Heart left ventricle (tissue), 16 donors: Measurements from ENCODE around the gene COA3. TPM values are rescaled to one million over a fixed set of nuclear protein-coding genes. Genes with fewer than 3 reads are reported as not detected.

Experiments used
- ATAC-seq, 4 donors: fragments of 200-7000 bp; cut with Tn5 transposase; one replicate each; pipeline ENCODE4 v1.9.1; 2020 to 2022; ENCODE audit warnings: moderate library complexity in 4 of 4, mild to moderate bottlenecking in 3 of 4, moderate number of reproducible peaks in 1 of 4
- DNase-seq, 5 donors: peaks; one replicate each; pipeline ENCODE4 v3.0.0-alpha.2; 2020
- H3K27ac ChIP-seq, 12 donors: fragments of 200-600 bp; sonication (generic) in 4 of 12; one replicate each; pipeline versions ENCODE4 v1.5.0 to v1.8.0; 2016 to 2022; ENCODE audit warnings: mild to moderate bottlenecking in 2 of 12
- H3K27me3 ChIP-seq, 9 donors: fragments of 200-600 bp; sonication (generic) in 2 of 9; one replicate each; pipeline versions ENCODE4 v1.5.1 to v1.8.0; 2016 to 2022; ENCODE audit warnings: mild to moderate bottlenecking in 3 of 9
- H3K36me3 ChIP-seq, 9 donors: fragments of 200-600 bp; sonication (generic) in 2 of 9; one replicate each; pipeline versions ENCODE4 v1.5.0 to v1.8.0; 2018 to 2022; ENCODE audit warnings: mild to moderate bottlenecking in 2 of 9
- H3K4me1 ChIP-seq, 12 donors: fragments of 200-600 bp; sonication (generic) in 4 of 12; one replicate each; pipeline versions ENCODE4 v1.5.0 to v1.8.0; 2016 to 2022; ENCODE audit warnings: mild to moderate bottlenecking in 3 of 12
- H3K4me3 ChIP-seq, 12 donors: fragments of 200-600 bp; sonication (generic) in 4 of 12; one replicate each; pipeline versions ENCODE4 v1.5.0 to v1.8.0; 2017 to 2022; ENCODE audit warnings: mild to moderate bottlenecking in 9 of 12, moderate library complexity in 4 of 12
- H3K9me3 ChIP-seq, 12 donors: fragments of 200-600 bp; sonication (generic) in 4 of 12; one replicate each; pipeline versions ENCODE4 v1.5.0 to v1.8.0; 2016 to 2022; ENCODE audit warnings: mild to moderate bottlenecking in 1 of 12
- CTCF ChIP-seq, 12 donors: fragments of 200-600 bp; sonication (generic) in 4 of 12; IDR thresholded peaks; one replicate each; pipeline versions ENCODE4 v1.5.0 to v1.8.0; 2018 to 2022; ENCODE audit warnings: antibody characterized with exemption in 12 of 12, mild to moderate bottlenecking in 5 of 12
- POLR2A ChIP-seq, 2 donors: fragments of 450-650 bp; IDR thresholded peaks; one replicate each; pipeline ENCODE4 v1.6.1; 2017; ENCODE audit warnings: antibody characterized with exemption in 2 of 2, mild to moderate bottlenecking in 2 of 2, moderate library complexity in 2 of 2
- WGBS, 4 donors: extraction: QIAGEN DNeasy Blood & Tissue Kit in 2 of 4; methylation state at CpG; one replicate each; pipeline versions ENCODE4 v1.1.5 to v1.1.7; 2013 to 2018; 5-methylcytosine and 5-hydroxymethylcytosine counted together
- intact Hi-C, 10 donors: fragments of 100-400 bp; cut with DNase I; formaldehyde crosslinking; loops; one replicate each; pipeline versions ENCODE4 v1.11.1 to v1.14.2; 2022
- microRNA-seq, 4 donors: library from miRNA; unstranded; fragments of <30 nt; microRNA quantifications; one replicate each; pipeline versions ENCODE4 to v1.2.0, GENCODE V29; 2017 to 2020
- polyA plus RNA-seq, 2 donors: library from polyadenylated mRNA; stranded (reverse); fragments of 200-250 nt; gene quantifications; one replicate each; pipeline ENCODE4 v1.2.3, GENCODE V29; 2013
- total RNA-seq, 9 donors: library from RNA; depleted of rRNA in 2 of 9; stranded (reverse); fragments of >200 nt in 2 of 9; fragmentation: NEBNext Ultra II Directional in 3 of 9; extraction: Animal tissue kit (Norgen Biotek cat#: 25700) in 3 of 9; gene quantifications; one replicate each; pipeline versions ENCODE4 v1.1.0 to v1.2.4, GENCODE V29; 2016 to 2023
- donor health status: ischemic (EF 13 %, LVEDD 7.1; RV severe dilation, severe dysfunction).
- donor health status: healthy with polysubstance abuse.
- donor health status: DM: no; HTN: yes; CAD: no.
- donor health status: DM: no; HTN: no; CAD: no.
- donor health status: ischemic (EF 25% LVEDD 6.9; RV normal size, moderate dysfunction).
- donor health status: ischemic (EF 25% LVEDD 5.7; RV mildly dilated, moderate dysfunction).
- donor health status: healthy.
- donor health status: DM: yes; HTN: yes; CAD: no.
- donor health status: ischemic (EF 35%, LVEDD 5.7; RV mildly dilated, moderate dysfunction).
- donor health status: nonischemic (EF 11% LVEDD 7.7; RV severe dilation, severe dysfunction).
- donor health status: DM: yes; HTN: yes; CAD: no.
- donor health status: PGD.
- donor health status: ischemic (EF 29% LVEDD 5.4; RV normal size, mild dysfunction).
- donor health status: nonischemic (EF 23%, LVEDD 6.1; RV moderate dilation, normal function).

Gene COA3
- total and polyA plus RNA-seq, 11 donors: 56.2 to 136 (median 72.4) TPM

- peak in 1 of 12 donors; percentile 4 for TF ChIP-seq CTCF (IDR thresholded peaks at IDR 0.05)
- no peak for TF ChIP-seq POLR2A (IDR thresholded peaks at IDR 0.05)
- Histone ChIP-seq H3K4me1 (peaks cover 7 to 52% (median 39%) of the 10 kb centered on the region in 12 donors), H3K4me3 (no peak overlapping the region), H3K27me3 (peaks cover 0 to 2% (median 0%) of the 10 kb centered on the region in 9 donors), H3K36me3 (no peaks in the 10 kb centered on the region), H3K27ac (peak overlapping the region in 11 of 12 donors; percentile 40 to 84 (median 58)), H3K9me3 (no peaks in the 10 kb centered on the region)
- ATAC-seq: peak in 1 of 4 donors; percentile 35
- intact Hi-C loops: loop anchor here in 2 of 10 donors (2.0 to 10.0 kb wide), 2 partner anchors 14 to 76 kb away; partner anchors contain the start of gene BECN1 (in 1 of the 2)
- DNase-seq: no peak
- 56 to 69% (median 65%) methylated on average over 11 of the region's 11 CpGs for WGBS, 4 donors
Measured at GRCh38 chr17:42748908-42749798, 49.4 kb downstream of the COA3 start.

DNA sequence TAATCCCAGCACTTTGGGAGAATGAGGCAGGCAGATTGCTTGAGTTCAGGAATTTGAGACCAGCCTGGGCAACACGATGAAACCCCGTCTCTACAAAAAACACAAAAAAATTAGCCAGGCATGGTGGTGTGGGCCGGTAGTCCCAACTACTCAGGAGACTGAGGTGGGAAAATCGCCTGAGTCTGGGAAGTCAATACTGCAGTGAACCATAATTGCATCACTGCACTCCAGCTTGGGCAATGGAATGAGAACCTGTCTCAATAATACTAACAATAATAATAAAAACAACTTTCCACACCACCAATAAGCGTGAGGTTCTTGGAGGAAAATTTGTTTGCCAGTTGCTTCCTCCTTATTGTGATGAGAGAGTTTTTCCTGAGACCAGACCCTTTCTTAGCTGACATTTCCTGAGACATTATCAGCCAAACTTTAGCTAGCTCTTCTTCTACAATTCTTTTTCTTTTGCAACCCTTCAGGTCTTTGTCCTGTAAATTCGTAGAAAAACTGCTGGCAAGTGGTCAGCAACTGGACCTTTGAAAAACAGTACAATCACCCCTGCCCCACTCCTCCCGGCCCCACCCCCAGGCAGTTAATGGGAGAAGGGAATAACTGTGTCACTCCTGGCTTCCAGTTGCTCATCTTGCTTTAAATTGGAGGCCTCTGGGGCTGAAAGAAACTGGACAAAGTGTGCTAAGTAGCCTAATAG, 50.1 kb downstream of the COA3 start:
- no peak for DNase-seq
- no peak overlapping the region for H3K4me3 ChIP-seq
- ATAC-seq: peak in 1 of 4 donors; percentile 9
- intact Hi-C loops: loop anchor here in 2 of 10 donors (2.0 to 10.0 kb wide), 2 partner anchors 14 to 76 kb away; partner anchors contain the start of gene BECN1 (in 1 of the 2)
- no peaks in the 10 kb centered on the region for H3K27me3 ChIP-seq
- no peaks in the 10 kb centered on the region for H3K9me3 ChIP-seq
- WGBS, 4 donors: 48 to 58% (median 55%) methylated on average over 7 of the region's 7 CpGs
- no peaks in the 10 kb centered on the region for H3K36me3 ChIP-seq
- H3K4me1 ChIP-seq: peaks cover 7 to 60% (median 46%) of the 10 kb centered on the region in 12 donors
- TF ChIP-seq POLR2A (IDR thresholded peaks at IDR 0.05): no peak
- TF ChIP-seq CTCF (IDR thresholded peaks at IDR 0.05): no peak
- peak overlapping the region in 11 of 12 donors; percentile 17 to 84 (median 58) for H3K27ac ChIP-seq

Small RNA genes within 50 kb of the gene (microRNA-seq; reads per million reads assigned to microRNA genes)
- gene MIR6781: 0 reads per million in 4 donors

Other genes starting within 250 kb of the COA3 start
- 1 to 10 TPM in 3 of 9 donors, under 1 TPM in 5, not detected in 1; 0.32 to 1.7 (median 0.97) TPM for gene HSD17B1, start 245.8 kb downstream of the COA3 start, total RNA-seq
- gene HSD17B1, start 245.8 kb downstream of the COA3 start, polyA plus RNA-seq: 1 to 10 TPM; 1.2 to 1.8 TPM
- 10 to 100 TPM; 24.3 to 50.4 (median 33.2) TPM for gene COASY, start 236.6 kb downstream of the COA3 start, total RNA-seq
- gene COASY, start 236.6 kb downstream of the COA3 start, polyA plus RNA-seq: 10 to 100 TPM; 37.5 to 59.1 TPM
- 10 to 100 TPM; 48.1 to 76.2 (median 57.9) TPM for gene MLX, start 231.6 kb downstream of the COA3 start, total RNA-seq
- gene MLX, start 231.6 kb downstream of the COA3 start, polyA plus RNA-seq: 10 to 100 TPM; 53.1 to 71.7 TPM
- gene PSMC3IP, start 221.0 kb downstream of the COA3 start, total RNA-seq: 1 to 10 TPM in 7 of 9 donors, under 1 TPM in 2; 0.71 to 4.1 (median 2.0) TPM
- 1 to 10 TPM; 2.1 to 2.9 TPM for gene PSMC3IP, start 221.0 kb downstream of the COA3 start, polyA plus RNA-seq
- 10 to 100 TPM; 21.3 to 39.0 (median 28.3) TPM for gene RETREG3, start 189.3 kb downstream of the COA3 start, total RNA-seq
- gene RETREG3, start 189.3 kb downstream of the COA3 start, polyA plus RNA-seq: 10 to 100 TPM; 12.2 to 16.8 TPM
- gene TUBG1, start 189.0 kb downstream of the COA3 start, total RNA-seq: 10 to 100 TPM; 31.5 to 80.1 (median 49.3) TPM
- 100 to 1,000 TPM in 1 of 2 donors, 10 to 100 TPM in 1; 46.4 to 112 TPM for gene TUBG1, start 189.0 kb downstream of the COA3 start, polyA plus RNA-seq
- gene TUBG2, start 139.4 kb downstream of the COA3 start, total RNA-seq: 10 to 100 TPM; 11.0 to 28.2 (median 16.7) TPM
- gene TUBG2, start 139.4 kb downstream of the COA3 start, polyA plus RNA-seq: 10 to 100 TPM in 1 of 2 donors, 1 to 10 TPM in 1; 8.6 to 15.3 TPM
- gene PLEKHH3, start 121.7 kb downstream of the COA3 start, total RNA-seq: 10 to 100 TPM; 17.8 to 25.9 (median 23.6) TPM
- gene PLEKHH3, start 121.7 kb downstream of the COA3 start, polyA plus RNA-seq: 10 to 100 TPM; 19.5 to 19.9 TPM
- gene CCR10, start 116.9 kb downstream of the COA3 start, total RNA-seq: 1 to 10 TPM; 1.2 to 3.1 (median 2.1) TPM
- gene CCR10, start 116.9 kb downstream of the COA3 start, polyA plus RNA-seq: 1 to 10 TPM; 1.1 to 2.1 TPM
- 10 to 100 TPM in 1 of 9 donors, 1 to 10 TPM in 8; 1.3 to 17.9 (median 3.1) TPM for gene CNTNAP1, start 116.2 kb downstream of the COA3 start, total RNA-seq
- gene CNTNAP1, start 116.2 kb downstream of the COA3 start, polyA plus RNA-seq: 1 to 10 TPM; 2.2 to 4.3 TPM
- gene EZH1, start 53.7 kb downstream of the COA3 start, total RNA-seq: 10 to 100 TPM; 29.7 to 50.2 (median 41.5) TPM
- 10 to 100 TPM; 18.8 to 23.8 TPM for gene EZH1, start 53.7 kb downstream of the COA3 start, polyA plus RNA-seq
- 10 to 100 TPM; 31.2 to 58.3 (median 39.7) TPM for gene RAMP2, start 37.5 kb downstream of the COA3 start, total RNA-seq
- gene RAMP2, start 37.5 kb downstream of the COA3 start, polyA plus RNA-seq: 10 to 100 TPM; 33.1 to 82.0 TPM
- gene VPS25, start 25.3 kb downstream of the COA3 start, total RNA-seq: 10 to 100 TPM; 32.7 to 50.4 (median 37.9) TPM
- gene VPS25, start 25.3 kb downstream of the COA3 start, polyA plus RNA-seq: 10 to 100 TPM; 33.1 to 88.4 TPM
- gene WNK4, start 18.1 kb downstream of the COA3 start, total RNA-seq: 1 to 10 TPM in 1 of 9 donors, not detected in 8; 1.2 TPM
- not detected for gene WNK4, start 18.1 kb downstream of the COA3 start, polyA plus RNA-seq
- not detected for gene CNTD1, start 157 bp upstream of the COA3 start, total RNA-seq
- under 1 TPM; 0.10 to 0.38 TPM for gene CNTD1, start 157 bp upstream of the COA3 start, polyA plus RNA-seq
- 10 to 100 TPM; 70.8 to 94.9 (median 79.8) TPM for gene BECN1, start 25.6 kb upstream of the COA3 start, total RNA-seq
- 10 to 100 TPM; 29.9 to 91.9 TPM for gene BECN1, start 25.6 kb upstream of the COA3 start, polyA plus RNA-seq
- 100 to 1,000 TPM in 1 of 9 donors, 10 to 100 TPM in 8; 59.7 to 105 (median 67.7) TPM for gene PSME3, start 34.7 kb upstream of the COA3 start, total RNA-seq
- 100 to 1,000 TPM in 1 of 2 donors, 10 to 100 TPM in 1; 47.4 to 157 TPM for gene PSME3, start 34.7 kb upstream of the COA3 start, polyA plus RNA-seq
- under 1 TPM; 0.21 to 0.88 (median 0.44) TPM for gene AOC2, start 45.9 kb upstream of the COA3 start, total RNA-seq
- gene AOC2, start 45.9 kb upstream of the COA3 start, polyA plus RNA-seq: under 1 TPM; 0.23 to 0.50 TPM
- gene AOC3, start 52.5 kb upstream of the COA3 start, total RNA-seq: 10 to 100 TPM in 4 of 9 donors, 1 to 10 TPM in 5; 3.9 to 55.4 (median 9.2) TPM
- 10 to 100 TPM; 10.2 to 11.8 TPM for gene AOC3, start 52.5 kb upstream of the COA3 start, polyA plus RNA-seq
- gene G6PC1, start 102.1 kb upstream of the COA3 start, total RNA-seq: not detected
- gene G6PC1, start 102.1 kb upstream of the COA3 start, polyA plus RNA-seq: not detected
- 10 to 100 TPM; 19.5 to 33.3 (median 26.2) TPM for gene AARSD1, start 165.8 kb upstream of the COA3 start, total RNA-seq
- gene AARSD1, start 165.8 kb upstream of the COA3 start, polyA plus RNA-seq: 10 to 100 TPM; 45.5 to 66.3 TPM
- gene PTGES3L, start 181.4 kb upstream of the COA3 start, total RNA-seq: 10 to 100 TPM; 24.6 to 48.4 (median 41.2) TPM
- gene PTGES3L, start 181.4 kb upstream of the COA3 start, polyA plus RNA-seq: 10 to 100 TPM; 41.5 to 58.0 TPM
- gene RUNDC1, start 181.9 kb upstream of the COA3 start, total RNA-seq: 10 to 100 TPM in 8 of 9 donors, 1 to 10 TPM in 1; 9.8 to 15.9 (median 11.4) TPM
- gene RUNDC1, start 181.9 kb upstream of the COA3 start, polyA plus RNA-seq: 10 to 100 TPM in 1 of 2 donors, 1 to 10 TPM in 1; 5.5 to 14.4 TPM
- gene RPL27, start 199.7 kb upstream of the COA3 start, total RNA-seq: 100 to 1,000 TPM; 477 to 796 (median 664) TPM
- 1,000 to 10,000 TPM; 1,976 to 2,590 TPM for gene RPL27, start 199.7 kb upstream of the COA3 start, polyA plus RNA-seq
- 10 to 100 TPM in 8 of 9 donors, 1 to 10 TPM in 1; 8.4 to 66.7 (median 11.9) TPM for gene IFI35, start 208.1 kb upstream of the COA3 start, total RNA-seq
- 10 to 100 TPM in 1 of 2 donors, 1 to 10 TPM in 1; 9.2 to 12.5 TPM for gene IFI35, start 208.1 kb upstream of the COA3 start, polyA plus RNA-seq
- 100 to 1,000 TPM in 5 of 9 donors, 10 to 100 TPM in 4; 69.7 to 138 (median 108) TPM for gene VAT1, start 223.7 kb upstream of the COA3 start, total RNA-seq
- gene VAT1, start 223.7 kb upstream of the COA3 start, polyA plus RNA-seq: 10 to 100 TPM; 64.5 to 91.2 TPM
- gene RND2, start 226.5 kb upstream of the COA3 start, total RNA-seq: 1 to 10 TPM in 2 of 9 donors, under 1 TPM in 7; 0.29 to 1.6 (median 0.56) TPM
- under 1 TPM; 0.10 to 0.95 TPM for gene RND2, start 226.5 kb upstream of the COA3 start, polyA plus RNA-seq